Activated CD4-positive, alpha-beta T cell treated with anti-CD3 and anti-CD28 coated beads for 48 hours (primary cell): ENCODE measurements around the gene PTPRG.

Experiments
- DNase-seq: peaks from one replicate; pipeline ENCODE4 v3.0.0-alpha.2; 2020

The PTPRG gene

DNA sequence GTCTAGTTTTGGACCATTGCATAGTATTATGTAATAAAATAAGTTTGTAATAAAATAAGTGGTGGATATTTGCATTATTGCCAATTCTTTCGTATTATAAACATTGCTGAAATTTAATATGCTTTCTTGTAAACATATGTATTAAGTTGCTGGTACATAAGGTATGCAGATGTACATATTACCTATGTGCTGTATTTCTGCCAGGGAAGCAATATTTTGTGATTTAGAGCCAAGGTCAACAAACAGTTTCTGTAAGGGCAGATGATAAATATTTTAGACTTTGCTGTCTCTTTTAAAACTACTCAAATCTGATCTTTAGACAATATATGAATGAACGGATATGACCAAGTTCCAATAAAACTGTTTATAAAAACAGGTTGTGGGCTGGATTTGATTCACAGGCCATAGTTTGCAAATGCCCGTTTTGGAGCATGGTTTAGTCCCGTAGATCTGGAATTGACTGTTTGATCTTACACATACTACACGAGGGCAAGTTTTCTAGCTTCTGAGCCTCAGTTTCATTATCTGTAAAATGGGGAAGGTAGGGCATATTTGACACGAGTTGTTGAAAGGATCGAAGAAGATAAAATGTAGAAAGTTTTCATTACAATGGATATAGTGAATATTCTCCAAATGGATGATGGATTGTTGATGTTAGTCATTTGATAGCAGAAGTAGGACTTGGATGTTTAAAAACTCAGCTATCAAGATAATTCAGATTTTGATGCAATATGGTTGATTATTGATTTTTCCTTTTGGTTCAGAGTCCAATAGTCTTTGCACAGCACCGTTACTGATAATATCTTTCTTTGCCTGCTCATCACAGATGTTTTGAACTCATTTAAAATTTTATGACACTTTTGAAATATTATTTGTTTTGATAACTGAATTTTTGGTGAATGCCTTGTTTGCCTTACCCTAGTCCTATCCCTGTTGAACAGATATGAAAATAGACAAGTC is 417.4 kb downstream of the PTPRG start:
- no peak for DNase-seq

DNA sequence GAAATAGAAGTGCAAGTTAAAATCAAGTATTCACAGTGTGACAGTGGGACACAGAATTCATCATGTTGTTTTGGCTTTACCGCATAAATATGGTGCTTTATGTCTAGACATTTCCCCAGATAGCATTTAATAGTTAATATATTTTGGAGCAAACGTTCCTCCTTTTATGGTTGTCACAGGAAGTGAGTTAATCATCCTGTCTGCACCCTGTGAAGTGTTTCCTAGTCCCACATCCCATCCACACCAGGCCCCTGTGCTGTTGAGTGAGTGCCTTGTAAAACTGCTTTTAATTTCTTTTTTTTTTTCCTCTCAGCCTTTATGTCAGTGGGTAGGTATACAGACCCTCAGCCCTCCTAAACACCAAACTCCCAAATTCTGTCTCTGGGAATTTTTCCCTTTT is 418.3 kb downstream of the PTPRG start:
- no peak for DNase-seq

DNA sequence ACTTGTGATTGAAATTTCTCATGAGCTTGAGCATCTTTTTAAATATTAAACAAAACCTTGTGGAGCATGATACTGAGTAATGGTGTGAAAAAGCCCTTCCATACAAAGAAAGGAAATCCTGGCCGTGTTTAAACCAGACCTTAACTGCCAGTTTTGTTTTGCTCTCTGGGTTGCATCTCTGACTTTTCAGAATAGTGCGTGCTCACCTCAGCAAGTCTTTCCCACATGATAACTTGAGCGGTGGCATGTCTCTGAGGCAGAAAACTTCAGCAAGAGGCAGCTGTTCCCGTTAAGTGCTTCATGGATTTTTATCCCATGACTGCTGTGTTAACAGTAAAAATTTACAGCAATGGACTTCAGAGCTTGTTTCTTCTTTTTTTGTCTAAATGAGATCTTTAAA is 418.7 kb downstream of the PTPRG start:
- DNase-seq, result no peak

DNA sequence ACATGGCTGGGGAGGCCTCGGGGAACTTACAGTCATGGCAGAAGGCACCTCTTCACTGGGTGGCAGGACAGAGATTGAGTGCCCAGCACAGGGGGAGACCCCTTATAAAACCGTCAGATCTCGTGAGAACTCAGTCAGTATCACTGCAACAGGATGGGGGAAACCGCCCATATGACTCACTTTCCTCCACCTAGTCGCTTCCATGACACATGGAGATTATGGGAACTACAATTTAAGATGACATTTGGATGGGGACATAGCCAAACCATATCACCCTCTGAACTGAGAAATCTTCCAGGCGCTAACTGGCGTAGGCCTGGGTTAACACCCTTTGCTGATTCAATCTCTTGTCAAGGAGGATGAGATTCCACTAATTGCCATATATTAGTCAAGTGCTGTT is 419.7 kb downstream of the PTPRG start:
- no peak for DNase-seq

DNA sequence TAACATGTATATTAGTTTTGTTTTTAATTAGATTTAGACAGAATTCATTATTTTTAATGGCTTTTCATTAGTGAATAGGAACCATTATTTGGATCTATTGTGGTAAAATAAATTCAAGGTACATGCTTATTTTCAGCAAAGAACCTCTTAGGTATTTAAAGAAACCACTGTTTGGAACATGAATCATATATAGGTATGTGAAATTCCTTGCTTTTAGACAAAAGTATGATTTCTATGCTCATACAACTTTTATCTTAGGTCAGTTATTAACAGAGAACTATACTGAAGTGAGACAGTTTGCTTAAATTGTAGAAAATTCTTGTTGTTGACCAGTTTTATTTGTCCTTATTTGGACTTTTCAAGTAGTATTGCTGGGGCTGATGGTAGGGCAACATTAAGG is 422.1 kb downstream of the PTPRG start:
- no peak for DNase-seq

DNA sequence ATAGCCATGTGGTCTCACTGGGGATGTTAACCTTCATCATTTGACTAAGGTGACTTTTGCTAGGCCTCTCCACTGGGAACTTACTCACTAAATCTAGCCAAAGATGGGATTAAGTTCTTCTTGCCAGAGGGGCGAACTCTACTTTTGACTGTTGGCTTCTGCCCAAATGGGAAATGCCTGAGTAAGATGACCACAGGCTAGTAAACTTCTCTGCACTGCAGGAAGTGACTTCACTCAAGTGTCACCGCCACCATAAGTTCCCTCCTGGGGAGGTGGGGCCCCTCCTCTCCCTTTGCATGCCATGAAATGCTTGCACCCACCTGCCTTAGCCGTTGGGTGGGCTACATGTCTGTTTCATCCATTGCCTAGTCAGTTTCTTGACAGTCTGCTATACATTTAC is 423.6 kb downstream of the PTPRG start:
- no peak for DNase-seq

DNA sequence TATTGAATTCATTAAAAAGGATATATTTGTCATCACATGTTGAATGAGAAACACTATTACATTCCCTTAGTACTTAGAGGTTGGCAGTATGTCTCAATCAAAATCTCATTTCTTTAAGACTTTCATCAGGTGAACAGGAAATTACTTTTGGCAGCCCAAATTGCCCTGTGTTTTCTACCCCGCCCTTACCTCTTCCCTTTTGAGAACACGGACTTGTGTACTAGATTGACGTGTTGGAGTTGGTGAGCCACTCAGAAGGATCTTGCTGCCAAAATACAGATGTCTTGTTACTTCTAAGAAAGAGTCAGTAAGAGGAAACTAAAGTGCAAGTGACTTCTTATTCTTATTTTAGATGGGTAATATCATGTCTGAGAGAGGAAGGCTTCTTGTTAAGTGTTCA is 425.1 kb downstream of the PTPRG start:
- DNase-seq, result no peak

DNA sequence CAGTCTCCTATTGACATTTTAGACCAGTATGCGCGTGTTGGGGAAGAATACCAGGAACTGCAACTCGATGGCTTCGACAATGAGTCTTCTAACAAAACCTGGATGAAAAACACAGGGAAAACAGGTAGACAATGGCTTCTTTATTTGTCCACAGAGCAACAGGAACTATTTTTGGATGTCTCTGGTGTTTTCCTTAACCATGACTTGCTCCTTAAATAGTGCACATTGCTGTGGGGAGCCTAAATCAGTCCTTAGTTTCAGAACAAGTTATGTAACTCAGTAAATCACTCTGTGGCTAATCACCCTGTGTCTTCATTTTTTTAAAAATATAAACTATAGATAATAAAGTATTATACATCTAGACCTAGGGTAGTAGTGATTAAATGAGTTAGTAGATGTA is 428.3 kb downstream of the PTPRG start:
- no peak for DNase-seq

DNA sequence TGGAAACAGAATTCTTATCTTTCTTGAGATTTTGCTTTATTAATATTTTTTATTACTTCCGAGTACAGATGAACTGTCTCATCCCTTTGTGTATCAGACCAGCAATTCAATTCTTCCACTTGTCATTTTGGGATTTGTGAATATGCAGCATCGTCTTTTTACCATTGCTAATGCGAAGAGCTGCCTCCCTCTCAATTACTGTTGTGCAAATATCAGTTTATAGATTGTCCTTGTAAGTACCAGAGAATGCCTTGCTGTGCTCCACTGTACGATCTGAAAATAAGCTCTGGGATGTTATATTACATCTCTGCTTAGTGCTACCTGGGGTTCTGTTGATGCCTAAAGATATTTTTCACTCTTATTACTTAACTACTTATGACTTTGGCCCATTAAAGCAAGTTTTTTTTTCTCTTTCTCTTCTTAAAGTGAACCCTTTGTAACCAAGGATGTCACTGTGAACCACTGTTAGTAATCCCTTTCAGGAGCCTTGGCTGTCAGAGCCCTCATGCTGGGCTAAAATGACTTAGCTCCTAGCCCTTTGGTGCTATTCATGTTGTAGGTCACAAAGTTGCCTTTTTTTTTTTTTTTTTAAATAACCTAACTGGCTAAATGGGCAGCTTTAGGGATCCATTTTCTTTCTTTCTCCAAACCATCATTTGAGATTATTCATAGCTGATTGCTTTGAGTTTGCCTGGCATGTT is 429.1 kb downstream of the PTPRG start:
- DNase-seq, result no peak

DNA sequence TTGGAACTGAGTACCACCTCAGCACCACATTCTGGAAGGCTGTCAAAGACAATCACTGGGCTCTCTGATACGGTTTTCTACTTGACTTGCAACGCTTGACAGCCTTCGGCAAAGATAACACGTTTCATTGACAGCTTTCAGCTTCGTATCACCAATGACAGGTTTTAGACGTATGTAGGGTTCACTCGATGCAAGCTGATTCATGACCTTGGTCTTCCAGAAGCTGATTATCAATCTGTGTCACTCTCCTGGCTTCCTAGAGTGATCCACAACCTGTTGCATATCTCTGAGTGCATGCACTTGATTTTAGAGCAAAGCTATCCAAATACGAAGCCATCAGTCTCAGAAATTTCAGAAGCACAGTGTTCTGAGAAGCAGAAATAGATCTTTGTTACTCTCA is 430.3 kb downstream of the PTPRG start:
- DNase-seq, result no peak

DNA sequence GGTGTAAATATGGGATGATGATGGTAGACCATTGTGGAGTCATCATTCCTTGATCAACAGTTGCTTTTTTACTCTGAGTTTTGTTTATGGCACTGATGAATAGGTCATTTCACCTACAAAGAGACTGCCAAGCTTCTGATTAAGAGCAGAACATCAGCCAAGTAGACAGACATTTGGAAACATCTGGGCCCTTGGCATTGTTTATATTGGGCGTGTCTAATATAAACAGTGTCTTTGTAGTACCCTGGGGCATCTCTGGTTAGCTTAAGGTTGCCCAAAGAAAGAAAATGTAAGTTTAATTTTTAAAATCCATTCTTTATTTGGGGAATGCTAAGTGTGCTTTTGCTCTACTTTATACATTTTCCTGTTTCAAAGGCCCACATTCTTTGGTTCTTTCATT is 435.0 kb downstream of the PTPRG start:
- DNase-seq, result no peak

DNA sequence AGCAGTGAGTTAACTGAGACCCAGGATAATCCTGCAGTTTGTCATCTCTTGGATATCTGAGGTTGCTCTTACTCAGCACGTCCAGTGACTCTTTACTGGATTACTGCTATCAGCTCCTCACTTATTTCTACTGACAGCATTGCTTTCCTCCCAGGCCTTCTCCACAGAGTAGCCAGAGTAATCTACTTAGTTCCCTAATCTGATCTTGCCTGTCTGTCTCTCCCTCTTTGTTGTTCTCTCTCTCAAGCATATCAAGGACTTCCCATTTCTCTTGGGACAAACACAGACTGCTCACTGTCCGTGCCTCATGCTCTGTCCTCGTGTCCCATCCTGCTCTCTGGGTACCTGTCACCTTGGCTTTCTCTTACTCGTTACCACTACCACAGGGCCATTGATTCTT is 435.7 kb downstream of the PTPRG start:
- DNase-seq, result no peak

DNA sequence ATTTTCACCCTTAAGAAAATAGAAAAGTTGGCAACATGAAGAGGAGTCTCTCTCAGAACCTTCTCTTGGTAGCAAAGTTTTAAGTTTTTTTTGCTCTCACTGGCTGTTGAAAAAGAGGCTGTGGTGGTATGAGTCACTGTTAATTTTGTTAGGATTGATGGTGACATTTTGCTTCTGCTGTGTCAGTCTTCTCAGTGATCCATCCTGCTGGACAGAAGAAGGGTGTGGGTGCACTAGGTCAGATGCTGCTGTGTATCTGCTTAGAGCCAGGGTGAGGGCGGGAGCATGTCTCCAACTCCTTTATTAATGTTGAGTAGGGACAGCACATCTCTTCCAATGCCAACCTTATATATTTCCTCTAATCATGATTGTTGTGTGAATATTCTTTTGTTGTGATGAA is 442.5 kb downstream of the PTPRG start:
- DNase-seq, result no peak

DNA sequence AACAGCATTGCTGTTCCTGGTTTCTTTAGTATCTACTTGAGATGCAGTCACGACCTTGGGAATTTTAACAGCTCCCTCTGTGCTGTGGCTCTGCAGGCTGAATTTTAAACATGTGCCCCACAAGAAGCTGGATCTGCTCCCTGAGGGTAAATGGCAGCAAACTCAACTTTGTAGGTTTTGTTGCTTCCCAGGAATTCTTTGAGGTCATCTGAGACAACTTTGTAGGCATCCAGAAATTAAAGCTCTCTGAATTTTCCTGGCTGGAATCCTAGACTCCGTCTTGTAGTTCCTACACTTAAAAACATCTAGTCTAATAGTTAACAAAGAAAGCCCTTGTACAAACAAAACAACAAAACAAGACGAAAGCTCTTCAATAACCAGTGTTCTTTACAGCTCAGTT is 445.7 kb downstream of the PTPRG start:
- DNase-seq, result no peak

DNA sequence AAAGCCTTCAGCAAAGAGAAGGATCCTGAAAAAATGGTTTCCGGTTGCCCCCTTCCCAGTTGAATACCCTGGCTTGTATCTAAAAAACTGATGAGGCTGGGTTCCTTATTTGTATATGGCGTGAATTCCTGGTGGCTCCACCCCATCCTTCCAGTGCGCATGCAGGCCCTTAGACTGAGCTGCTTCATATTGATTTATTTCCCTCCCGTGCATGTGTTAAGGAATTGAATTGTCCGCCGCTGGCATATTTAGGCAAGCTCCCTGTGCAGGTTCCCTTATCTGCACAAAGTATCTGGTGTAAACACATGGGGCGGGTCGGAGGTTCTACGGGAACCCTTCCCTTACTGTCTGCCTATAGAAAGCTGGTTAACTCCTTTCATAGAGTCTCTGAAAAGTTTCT is 449.6 kb downstream of the PTPRG start:
- no peak for DNase-seq

DNA sequence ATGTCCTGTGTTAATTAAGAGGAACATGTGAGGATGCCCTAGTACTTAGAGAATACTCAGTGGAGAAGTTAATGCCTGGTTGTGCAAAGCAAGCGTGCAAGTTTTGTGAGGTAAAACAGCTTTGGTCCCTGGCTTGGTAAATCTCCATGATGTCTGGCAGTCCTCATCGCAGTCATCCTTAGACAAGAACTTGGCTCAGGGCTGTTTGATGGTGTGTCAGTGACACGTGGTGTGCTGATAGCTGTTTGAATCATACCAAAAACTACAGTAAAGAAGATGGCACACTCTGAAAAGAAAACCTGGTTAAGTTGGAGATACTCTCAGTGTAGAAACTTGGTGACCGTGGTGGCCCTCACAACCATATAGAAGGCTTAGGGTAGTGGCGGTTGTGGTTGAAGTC is 450.3 kb downstream of the PTPRG start:
- DNase-seq, result no peak

DNA sequence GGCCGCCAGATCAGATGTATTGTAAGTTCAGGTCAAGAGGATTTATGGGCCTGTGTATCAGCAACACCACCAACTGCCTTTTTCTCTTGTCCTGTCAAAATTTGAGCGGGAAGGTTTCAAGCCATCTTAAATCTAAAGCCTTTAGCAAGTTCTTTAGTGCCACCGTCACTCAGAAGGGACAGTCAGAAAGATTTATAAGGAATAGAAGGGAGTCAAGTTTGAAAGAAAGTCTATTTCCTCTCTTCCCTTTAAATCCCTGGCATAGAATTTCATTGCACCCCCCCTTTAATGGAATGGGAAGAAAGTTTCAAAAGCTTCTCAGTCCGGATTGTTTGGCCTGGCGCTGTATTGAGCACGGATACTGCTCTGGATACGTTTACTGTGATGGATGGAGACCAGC is 452.6 kb downstream of the PTPRG start:
- DNase-seq, result no peak

DNA sequence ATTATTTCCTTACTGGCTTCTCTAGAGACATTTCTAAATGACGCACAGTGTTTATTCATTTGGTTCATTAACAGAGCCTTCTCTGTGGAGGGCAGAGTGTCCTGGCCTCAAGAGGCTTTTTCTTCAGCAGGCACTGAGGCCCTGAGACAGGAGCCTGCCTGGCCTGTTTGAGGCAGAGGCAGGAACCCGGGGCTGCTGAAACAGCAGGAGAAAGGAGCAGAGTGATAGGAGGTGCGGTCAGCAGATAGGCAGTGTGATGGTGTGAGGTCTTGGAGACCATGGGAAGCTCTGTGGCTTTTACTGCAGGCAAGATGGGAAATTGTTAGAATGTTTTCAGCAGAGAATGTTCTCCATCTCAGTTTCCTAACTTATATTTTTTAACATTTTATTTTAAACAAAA is 453.7 kb downstream of the PTPRG start:
- no peak for DNase-seq

DNA sequence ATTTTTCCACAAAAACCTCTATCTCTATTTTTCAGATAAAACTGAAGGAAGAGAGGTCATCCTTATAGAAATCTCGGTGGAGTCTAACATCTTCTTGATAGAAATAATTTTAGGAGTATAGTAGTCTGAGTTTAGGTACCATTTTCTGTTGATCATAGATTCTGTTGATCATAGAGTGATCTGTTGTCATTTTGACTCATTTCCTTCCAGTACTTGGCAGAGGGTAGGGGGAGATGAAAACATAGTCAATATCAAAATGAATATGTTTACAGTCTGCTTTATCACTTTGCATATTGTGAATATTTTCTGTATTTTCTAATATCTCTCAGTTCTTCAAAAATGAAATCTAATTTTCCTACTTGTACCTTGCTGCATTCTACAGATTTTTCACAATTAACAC is 458.5 kb downstream of the PTPRG start:
- no peak for DNase-seq

DNA sequence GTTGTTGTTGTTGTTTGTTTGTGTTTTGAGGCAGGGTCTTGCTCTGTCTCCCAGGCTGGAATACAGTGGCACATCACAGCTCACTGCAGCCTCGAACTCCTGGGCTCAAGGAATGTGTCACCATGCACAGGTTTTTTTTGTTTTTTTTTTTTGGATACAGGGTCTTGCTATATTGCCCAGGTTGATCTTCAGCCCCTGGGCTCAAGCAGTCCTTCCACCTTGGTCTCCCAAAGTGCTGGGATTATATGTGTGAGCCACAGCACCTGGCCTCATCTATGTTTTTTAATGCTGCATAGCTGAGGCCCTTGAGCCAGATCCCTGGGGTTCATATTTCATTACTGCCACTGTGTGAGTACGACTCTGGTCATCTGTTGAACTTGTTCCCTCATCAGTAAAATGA is 459.3 kb downstream of the PTPRG start:
- no peak for DNase-seq

DNA sequence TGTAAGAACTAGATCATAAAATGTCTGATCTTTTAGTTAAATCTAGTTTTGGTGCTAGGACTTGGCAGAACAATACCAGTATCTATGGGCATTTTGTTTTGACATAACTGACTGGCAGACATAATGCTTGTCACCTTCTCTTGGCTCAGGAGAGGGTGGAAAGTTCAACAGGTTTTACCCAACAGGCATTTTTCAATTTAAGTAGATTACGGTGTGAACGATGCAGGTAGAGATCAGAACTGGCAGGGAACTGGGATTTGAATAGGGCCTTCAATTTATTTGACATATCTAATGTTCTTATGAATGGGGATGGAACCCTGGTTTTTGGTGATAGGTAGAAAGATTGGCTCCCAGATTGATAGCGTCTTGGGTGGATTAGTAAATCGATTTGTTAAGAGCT is 460.9 kb downstream of the PTPRG start:
- no peak for DNase-seq

DNA sequence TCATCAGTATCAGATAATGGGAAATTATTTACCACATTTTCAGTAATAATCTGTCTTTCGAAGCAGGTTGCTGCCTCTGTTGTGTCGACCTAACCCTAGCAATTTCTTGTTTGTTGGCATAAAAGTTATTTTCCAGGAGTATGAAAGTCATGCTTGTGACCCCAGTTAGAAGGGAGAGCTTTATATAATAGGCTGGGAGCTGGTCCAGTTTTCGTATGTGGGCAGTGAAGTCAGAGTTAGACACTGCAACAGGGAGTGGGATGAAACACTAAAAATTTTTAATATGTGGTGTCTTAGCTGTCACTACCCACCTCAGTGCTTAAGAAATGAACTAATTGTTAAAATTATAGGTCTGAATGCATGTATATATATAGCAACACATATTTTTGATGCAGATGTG is 463.5 kb downstream of the PTPRG start:
- no peak for DNase-seq

DNA sequence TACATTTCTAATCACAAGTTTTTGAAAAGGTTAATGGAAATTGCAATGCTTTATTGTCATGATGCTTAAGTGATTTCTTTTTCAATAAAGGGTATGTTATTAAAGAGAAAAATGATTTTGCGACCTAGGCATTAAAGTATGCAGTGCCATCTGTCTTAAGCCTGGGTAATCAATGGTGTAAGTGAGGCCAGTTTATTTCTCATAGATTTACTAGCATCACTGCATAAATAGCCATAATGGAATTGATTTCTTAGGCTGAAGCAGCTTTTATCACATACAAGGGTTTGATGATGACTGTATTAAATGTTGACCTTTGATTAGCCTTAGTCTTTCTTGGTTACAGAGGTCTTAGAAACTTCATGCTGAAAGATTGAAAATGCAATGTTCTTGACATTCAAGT is 464.5 kb downstream of the PTPRG start:
- no peak for DNase-seq

DNA sequence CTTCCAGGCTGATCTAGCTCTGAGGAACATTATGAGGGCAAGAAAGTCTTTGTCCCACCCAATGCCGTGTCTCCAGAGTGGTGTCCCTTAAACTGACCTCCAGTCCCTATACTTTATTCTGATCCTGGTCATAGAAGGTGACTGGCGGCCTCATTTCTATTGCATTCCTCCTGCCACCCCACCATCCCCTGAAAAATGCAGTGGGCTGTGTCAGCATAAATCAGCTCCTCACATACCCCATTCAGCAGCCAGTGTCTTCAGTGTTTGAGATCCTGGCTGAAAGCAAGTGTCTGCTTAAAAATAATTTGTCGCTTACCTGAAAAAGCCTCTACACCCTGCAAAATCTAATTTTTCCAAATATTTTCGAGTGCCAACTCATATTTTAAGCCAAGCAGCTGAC is 465.9 kb downstream of the PTPRG start:
- DNase-seq, result no peak

DNA sequence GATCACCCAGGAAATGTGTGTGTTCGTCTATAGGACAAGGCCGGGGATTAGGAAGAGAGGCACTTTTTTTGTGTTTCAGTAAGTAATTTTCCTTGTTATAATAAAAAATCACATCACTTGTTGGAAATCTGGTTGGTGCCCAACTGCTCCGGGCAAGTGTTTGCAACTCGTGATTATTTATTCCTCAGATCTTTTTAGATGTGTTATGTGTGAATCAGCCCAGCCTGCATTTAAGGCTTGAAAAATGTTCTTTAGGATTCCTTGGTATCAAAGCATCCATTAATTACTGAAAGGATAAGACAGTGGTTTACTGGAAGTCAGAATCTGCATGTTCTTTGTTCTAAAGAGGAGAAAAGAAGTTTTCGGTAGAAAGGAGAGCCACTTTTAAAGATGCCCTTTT is 466.4 kb downstream of the PTPRG start:
- DNase-seq, result no peak
